HepG2 (cell line): ENCODE measurements around the gene TMEM135. TPM values are rescaled to one million over a fixed set of nuclear protein-coding genes. Genes with fewer than 3 reads are reported as not detected.

ENCODE experiments used
- ARID2 ChIP-seq: sonication (generic); formaldehyde crosslinking; IDR thresholded peaks from 2 replicates; pipeline ENCODE4 v1.8.1; 2022; ENCODE audit warnings: mild to moderate bottlenecking, missing genetic modification reagents, borderline replicate concordance
- CREM ChIP-seq, 2 experiments: sonication (generic) in 1 of 2; formaldehyde crosslinking in 1 of 2; IDR thresholded peaks; 2 replicates each; pipeline versions ENCODE4 v1.4.0 to v1.6.1; 2016 to 2020; ENCODE audit warnings: antibody characterized with exemption in 1 of 2, mild to moderate bottlenecking in 1 of 2, missing genetic modification reagents in 1 of 2
- FOXM1 ChIP-seq: sonication (generic); formaldehyde crosslinking; IDR thresholded peaks from 2 replicates; pipeline ENCODE4 v1.5.0; 2020; ENCODE audit warnings: missing genetic modification reagents
- HNF4G ChIP-seq, 2 experiments: sonication (generic) in 1 of 2; formaldehyde crosslinking in 1 of 2; IDR thresholded peaks; 2 replicates each; pipeline versions ENCODE4 v1.4.0 to v1.6.1; 2011 to 2020; ENCODE audit warnings: borderline replicate concordance in 2 of 2, low read depth in 2 of 2, mild to moderate bottlenecking in 2 of 2, low read length in 1 of 2, missing genetic modification reagents in 1 of 2, moderate library complexity in 1 of 2
- PHF8 ChIP-seq: sonication (generic); formaldehyde crosslinking; IDR thresholded peaks from 2 replicates; pipeline ENCODE4 v1.5.0; 2020; ENCODE audit warnings: missing genetic modification reagents
- POLR2G ChIP-seq: fragments of 200-400 bp; formaldehyde crosslinking; IDR thresholded peaks from 2 replicates; pipeline ENCODE4 v1.6.1; 2018; ENCODE audit warnings: mild to moderate bottlenecking, low read depth, low read length, moderate library complexity
- THYN1 ChIP-seq: sonication (generic); formaldehyde crosslinking; IDR thresholded peaks from 2 replicates; pipeline ENCODE4 v1.8.1; 2023; ENCODE audit warnings: low read depth, mild to moderate bottlenecking, moderate library complexity, missing genetic modification reagents, borderline replicate concordance
- ZNF260 ChIP-seq: sonication (generic); formaldehyde crosslinking; IDR thresholded peaks from 2 replicates; pipeline ENCODE4 v1.4.0; 2020; ENCODE audit warnings: missing genetic modification reagents, low read depth, mild to moderate bottlenecking, borderline replicate concordance
- ZNF567 ChIP-seq: sonication (generic); formaldehyde crosslinking; IDR thresholded peaks from 2 replicates; pipeline ENCODE4 v1.8.1; 2023; ENCODE audit warnings: mild to moderate bottlenecking, missing genetic modification reagents, borderline replicate concordance
- ZNF841 ChIP-seq: sonication (generic); formaldehyde crosslinking; IDR thresholded peaks from 2 replicates; pipeline ENCODE4 v1.8.1; 2023; ENCODE audit warnings: missing genetic modification reagents, borderline replicate concordance
- polyA plus RNA-seq, 8 experiments: library from polyadenylated mRNA; depleted of rRNA in 3 of 8; stranded (reverse) in 7 of 8; unstranded in 1 of 8; fragments of >200 nt; fragmentation: Illumina TruSeq in 4 of 8; extraction: Trizol in 4 of 8; gene quantifications; 2 replicates each; pipeline versions ENCODE4 v1.2.1 to v1.2.3, GENCODE V29; 2011 to 2016; ENCODE audit warnings: low read depth in 4 of 8, missing spikeins in 1 of 8, mixed read lengths in 1 of 8; ENCODE audit not compliant: insufficient read depth in 1 of 8
- total RNA-seq, 5 experiments: library from RNA; depleted of rRNA; stranded (reverse); fragments of >200 nt; fragmentation: Illumina TruSeq; extraction: Trizol; gene quantifications; 2 replicates each; pipeline ENCODE4 v1.2.3, GENCODE V29; 2016; ENCODE audit warnings: low read depth in 1 of 5
- TF ChIP-seq, protein P1 (sequence below): sonication (generic); formaldehyde crosslinking; IDR thresholded peaks from 2 replicates; pipeline ENCODE4 v1.5.0; 2020; ENCODE audit warnings: mild to moderate bottlenecking, missing genetic modification reagents
- TF ChIP-seq, protein P2 (sequence below): sonication (generic); formaldehyde crosslinking; IDR thresholded peaks from 2 replicates; pipeline ENCODE4 v1.4.0; 2020; ENCODE audit warnings: missing genetic modification reagents, mild to moderate bottlenecking, borderline replicate concordance
- TF ChIP-seq, protein P3 (sequence below): sonication (generic); formaldehyde crosslinking; IDR thresholded peaks from 2 replicates; pipeline ENCODE4 v1.5.1; 2020; ENCODE audit warnings: mild to moderate bottlenecking, missing genetic modification reagents
- TF ChIP-seq, protein P4 (sequence below): sonication (generic); formaldehyde crosslinking; IDR thresholded peaks from 2 replicates; pipeline ENCODE4 v1.8.1; 2023; ENCODE audit warnings: mild to moderate bottlenecking, inconsistent platforms, moderate library complexity, missing genetic modification reagents, borderline replicate concordance
- TF ChIP-seq, protein P5 (sequence below): IDR thresholded peaks from 2 replicates; pipeline ENCODE4 v1.6.1; 2016; ENCODE audit warnings: low read depth
- TF ChIP-seq, protein P6 (sequence below): IDR thresholded peaks from 2 replicates; pipeline ENCODE4 v1.6.1; 2016; ENCODE audit warnings: control low read depth

The TMEM135 gene
- total and polyA plus RNA-seq, 2 of the 13 experiments (the other 11 are each of a cell fraction or from before 2014, with no cell fraction given): 36.6 to 88.9 TPM

DNA sequence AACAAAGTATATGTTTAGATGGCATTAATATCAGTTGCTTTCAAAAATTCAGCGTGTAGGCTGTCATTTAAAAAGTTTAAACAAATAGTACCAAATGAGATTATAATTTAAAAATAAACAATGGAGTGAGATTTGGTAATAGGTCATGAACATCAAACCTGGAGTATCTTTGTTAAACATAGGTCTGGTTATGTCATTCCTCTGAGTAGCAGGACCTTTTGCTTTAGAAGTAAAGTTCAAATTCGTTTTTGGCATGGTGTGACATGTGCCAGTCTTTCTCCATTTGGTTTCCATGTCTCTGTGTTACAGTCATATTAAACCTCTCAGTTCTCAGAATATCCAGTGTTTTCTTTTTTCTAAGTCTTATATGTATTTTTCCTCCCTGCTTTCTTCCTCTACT is 242.4 kb downstream of the TMEM135 start (continued):
- TF ChIP-seq, protein P1, sequence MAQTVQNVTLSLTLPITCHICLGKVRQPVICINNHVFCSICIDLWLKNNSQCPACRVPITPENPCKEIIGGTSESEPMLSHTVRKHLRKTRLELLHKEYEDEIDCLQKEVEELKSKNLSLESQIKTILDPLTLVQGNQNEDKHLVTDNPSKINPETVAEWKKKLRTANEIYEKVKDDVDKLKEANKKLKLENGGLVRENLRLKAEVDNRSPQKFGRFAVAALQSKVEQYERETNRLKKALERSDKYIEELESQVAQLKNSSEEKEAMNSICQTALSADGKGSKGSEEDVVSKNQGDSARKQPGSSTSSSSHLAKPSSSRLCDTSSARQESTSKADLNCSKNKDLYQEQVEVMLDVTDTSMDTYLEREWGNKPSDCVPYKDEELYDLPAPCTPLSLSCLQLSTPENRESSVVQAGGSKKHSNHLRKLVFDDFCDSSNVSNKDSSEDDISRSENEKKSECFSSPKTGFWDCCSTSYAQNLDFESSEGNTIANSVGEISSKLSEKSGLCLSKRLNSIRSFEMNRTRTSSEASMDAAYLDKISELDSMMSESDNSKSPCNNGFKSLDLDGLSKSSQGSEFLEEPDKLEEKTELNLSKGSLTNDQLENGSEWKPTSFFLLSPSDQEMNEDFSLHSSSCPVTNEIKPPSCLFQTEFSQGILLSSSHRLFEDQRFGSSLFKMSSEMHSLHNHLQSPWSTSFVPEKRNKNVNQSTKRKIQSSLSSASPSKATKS (CRISPR knock-in tag): no peak
- TF ChIP-seq, protein P2, sequence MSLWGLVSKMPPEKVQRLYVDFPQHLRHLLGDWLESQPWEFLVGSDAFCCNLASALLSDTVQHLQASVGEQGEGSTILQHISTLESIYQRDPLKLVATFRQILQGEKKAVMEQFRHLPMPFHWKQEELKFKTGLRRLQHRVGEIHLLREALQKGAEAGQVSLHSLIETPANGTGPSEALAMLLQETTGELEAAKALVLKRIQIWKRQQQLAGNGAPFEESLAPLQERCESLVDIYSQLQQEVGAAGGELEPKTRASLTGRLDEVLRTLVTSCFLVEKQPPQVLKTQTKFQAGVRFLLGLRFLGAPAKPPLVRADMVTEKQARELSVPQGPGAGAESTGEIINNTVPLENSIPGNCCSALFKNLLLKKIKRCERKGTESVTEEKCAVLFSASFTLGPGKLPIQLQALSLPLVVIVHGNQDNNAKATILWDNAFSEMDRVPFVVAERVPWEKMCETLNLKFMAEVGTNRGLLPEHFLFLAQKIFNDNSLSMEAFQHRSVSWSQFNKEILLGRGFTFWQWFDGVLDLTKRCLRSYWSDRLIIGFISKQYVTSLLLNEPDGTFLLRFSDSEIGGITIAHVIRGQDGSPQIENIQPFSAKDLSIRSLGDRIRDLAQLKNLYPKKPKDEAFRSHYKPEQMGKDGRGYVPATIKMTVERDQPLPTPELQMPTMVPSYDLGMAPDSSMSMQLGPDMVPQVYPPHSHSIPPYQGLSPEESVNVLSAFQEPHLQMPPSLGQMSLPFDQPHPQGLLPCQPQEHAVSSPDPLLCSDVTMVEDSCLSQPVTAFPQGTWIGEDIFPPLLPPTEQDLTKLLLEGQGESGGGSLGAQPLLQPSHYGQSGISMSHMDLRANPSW: no peak
- no peak for TF ChIP-seq PHF8 (CRISPR knock-in tag)
- TF ChIP-seq ZNF260 (CRISPR knock-in tag): no peak
- TF ChIP-seq, protein P3, sequence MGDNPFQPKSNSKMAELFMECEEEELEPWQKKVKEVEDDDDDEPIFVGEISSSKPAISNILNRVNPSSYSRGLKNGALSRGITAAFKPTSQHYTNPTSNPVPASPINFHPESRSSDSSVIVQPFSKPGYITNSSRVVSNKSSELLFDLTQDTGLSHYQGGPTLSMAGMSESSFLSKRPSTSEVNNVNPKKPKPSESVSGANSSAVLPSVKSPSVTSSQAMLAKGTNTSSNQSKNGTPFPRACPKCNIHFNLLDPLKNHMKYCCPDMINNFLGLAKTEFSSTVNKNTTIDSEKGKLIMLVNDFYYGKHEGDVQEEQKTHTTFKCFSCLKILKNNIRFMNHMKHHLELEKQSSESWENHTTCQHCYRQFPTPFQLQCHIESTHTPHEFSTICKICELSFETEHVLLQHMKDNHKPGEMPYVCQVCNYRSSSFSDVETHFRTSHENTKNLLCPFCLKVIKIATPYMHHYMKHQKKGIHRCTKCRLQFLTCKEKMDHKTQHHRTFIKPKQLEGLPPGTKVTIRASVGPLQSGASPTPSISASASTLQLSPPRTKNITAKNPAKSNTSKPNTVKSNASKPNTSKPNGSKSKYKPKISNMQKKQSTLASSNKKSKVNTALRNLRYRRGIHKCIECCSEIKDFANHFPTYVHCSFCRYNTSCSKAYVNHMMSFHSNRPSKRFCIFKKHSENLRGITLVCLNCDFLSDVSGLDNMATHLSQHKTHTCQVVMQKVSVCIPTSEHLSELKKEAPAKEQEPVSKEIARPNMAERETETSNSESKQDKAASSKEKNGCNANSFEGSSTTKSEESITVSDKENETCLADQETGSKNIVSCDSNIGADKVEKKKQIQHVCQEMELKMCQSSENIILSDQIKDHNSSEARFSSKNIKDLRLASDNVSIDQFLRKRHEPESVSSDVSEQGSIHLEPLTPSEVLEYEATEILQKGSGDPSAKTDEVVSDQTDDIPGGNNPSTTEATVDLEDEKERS (CRISPR knock-in tag): no peak
- no peak for TF ChIP-seq ZNF841 (CRISPR knock-in tag)
- TF ChIP-seq HNF4G (IDR thresholded peaks at IDR 0.05; ENCODE audit: borderline replicate concordance, low read depth, low read length): peak; percentile 26; the same call in 1 of the 2 replicates
- TF ChIP-seq HNF4G (CRISPR knock-in tag; IDR thresholded peaks at IDR 0.05; ENCODE audit: borderline replicate concordance, low read depth): no peak
- no peak for TF ChIP-seq ZNF567 (CRISPR knock-in tag)
- TF ChIP-seq ARID2: no peak
- TF ChIP-seq, protein P4, sequence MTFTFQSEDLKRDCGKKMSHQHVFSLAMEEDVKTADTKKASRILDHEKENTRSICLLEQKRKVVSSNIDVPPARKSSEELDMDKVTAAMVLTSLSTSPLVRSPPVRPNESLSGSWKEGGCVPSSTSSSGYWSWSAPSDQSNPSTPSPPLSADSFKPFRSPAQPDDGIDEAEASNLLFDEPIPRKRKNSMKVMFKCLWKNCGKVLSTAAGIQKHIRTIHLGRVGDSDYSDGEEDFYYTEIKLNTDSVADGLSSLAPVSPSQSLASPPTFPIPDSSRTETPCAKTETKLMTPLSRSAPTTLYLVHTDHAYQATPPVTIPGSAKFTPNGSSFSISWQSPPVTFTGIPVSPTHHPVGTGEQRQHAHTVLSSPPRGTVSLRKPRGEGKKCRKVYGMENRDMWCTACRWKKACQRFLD (CRISPR knock-in tag): no peak
- TF ChIP-seq, protein P5, sequence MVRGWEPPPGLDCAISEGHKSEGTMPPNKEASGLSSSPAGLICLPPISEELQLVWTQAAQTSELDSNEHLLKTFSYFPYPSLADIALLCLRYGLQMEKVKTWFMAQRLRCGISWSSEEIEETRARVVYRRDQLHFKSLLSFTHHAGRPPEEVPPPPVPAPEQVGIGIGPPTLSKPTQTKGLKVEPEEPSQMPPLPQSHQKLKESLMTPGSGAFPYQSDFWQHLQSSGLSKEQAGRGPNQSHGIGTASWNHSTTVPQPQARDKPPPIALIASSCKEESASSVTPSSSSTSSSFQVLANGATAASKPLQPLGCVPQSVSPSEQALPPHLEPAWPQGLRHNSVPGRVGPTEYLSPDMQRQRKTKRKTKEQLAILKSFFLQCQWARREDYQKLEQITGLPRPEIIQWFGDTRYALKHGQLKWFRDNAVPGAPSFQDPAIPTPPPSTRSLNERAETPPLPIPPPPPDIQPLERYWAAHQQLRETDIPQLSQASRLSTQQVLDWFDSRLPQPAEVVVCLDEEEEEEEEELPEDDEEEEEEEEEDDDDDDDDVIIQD (CRISPR knock-in tag): 0 out of 2 replicates have a peak, but pooled peaks have one; percentile 62
- TF ChIP-seq, protein P6, sequence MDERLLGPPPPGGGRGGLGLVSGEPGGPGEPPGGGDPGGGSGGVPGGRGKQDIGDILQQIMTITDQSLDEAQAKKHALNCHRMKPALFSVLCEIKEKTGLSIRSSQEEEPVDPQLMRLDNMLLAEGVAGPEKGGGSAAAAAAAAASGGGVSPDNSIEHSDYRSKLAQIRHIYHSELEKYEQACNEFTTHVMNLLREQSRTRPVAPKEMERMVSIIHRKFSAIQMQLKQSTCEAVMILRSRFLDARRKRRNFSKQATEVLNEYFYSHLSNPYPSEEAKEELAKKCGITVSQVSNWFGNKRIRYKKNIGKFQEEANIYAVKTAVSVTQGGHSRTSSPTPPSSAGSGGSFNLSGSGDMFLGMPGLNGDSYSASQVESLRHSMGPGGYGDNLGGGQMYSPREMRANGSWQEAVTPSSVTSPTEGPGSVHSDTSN (CRISPR knock-in tag): no peak
- TF ChIP-seq FOXM1 (CRISPR knock-in tag): no peak
- TF ChIP-seq POLR2G: no peak
- no peak for TF ChIP-seq CREM (IDR thresholded peaks at IDR 0.05)
- TF ChIP-seq CREM (CRISPR knock-in tag; IDR thresholded peaks at IDR 0.05): no peak
- no peak for TF ChIP-seq THYN1 (CRISPR knock-in tag)
